PC-3 (cell line): Measurements from ENCODE around the gene CTDSP1. TPM values are rescaled to one million over a fixed set of nuclear protein-coding genes. Genes with fewer than 3 reads are reported as not detected.

Experiments used
- ATAC-seq: fragments of 200-7000 bp; cut with Tn5 transposase; 2 replicates; pipeline ENCODE4 v1.9.1; 2020; ENCODE audit warnings: mild to moderate bottlenecking, moderate library complexity
- BruUV-seq: library from RNA; stranded (reverse); fragments of 400-500 nt; replicated peaks from 2 replicates; lab custom pipeline; 2021; lab: Mats Ljungman, UMichigan
- CTCF ChIA-PET: fragments of 300-600 bp; sonication (Branson Sonifier 250); formaldehyde crosslinking; loops from one replicate; lab custom pipeline; 2022; ENCODE audit warnings: antibody characterized with exemption; lab: Charles Lee
- POLR2A ChIA-PET: fragments of 300-600 bp; sonication (Branson Sonifier 250); formaldehyde crosslinking; loops from one replicate; lab custom pipeline; 2022; ENCODE audit warnings: antibody characterized with exemption; ENCODE audit not compliant: unreplicated experiment; lab: Charles Lee
- DNase-seq: peaks from one replicate; pipeline ENCODE4 v3.0.0-alpha.2; 2015
- H2AFZ ChIP-seq: fragments of 300-600 bp; sonication (generic); 2 replicates; pipeline ENCODE4 v1.6.0; 2016; ENCODE audit warnings: antibody characterized with exemption, low read length
- H3F3A ChIP-seq: fragments of 300-600 bp; sonication (generic); one replicate; pipeline ENCODE4 v1.6.0; 2017; ENCODE audit warnings: antibody characterized with exemption, low read length, control low read depth, mild to moderate bottlenecking; ENCODE audit not compliant: unreplicated experiment
- H3K27ac ChIP-seq: fragments of 300-600 bp; sonication (generic); 2 replicates; pipeline ENCODE4 v1.5.1; 2016; ENCODE audit warnings: mild to moderate bottlenecking, low read length
- H3K27me3 ChIP-seq: fragments of 300-600 bp; sonication (generic); 2 replicates; pipeline ENCODE4 v1.6.1; 2016; ENCODE audit warnings: low read length, mixed read lengths
- H3K36me3 ChIP-seq: fragments of 300-600 bp; sonication (generic); 2 replicates; pipeline ENCODE4 v1.6.1; 2016; ENCODE audit warnings: low read depth, mixed run types, low read length, mixed read lengths
- H3K4me1 ChIP-seq: fragments of 300-600 bp; sonication (generic); 2 replicates; pipeline ENCODE4 v1.5.1; 2016; ENCODE audit warnings: low read length; ENCODE audit not compliant: insufficient read depth
- H3K4me2 ChIP-seq: fragments of 300-600 bp; sonication (generic); 2 replicates; pipeline ENCODE4 v1.6.0; 2016; ENCODE audit warnings: low read length
- H3K4me3 ChIP-seq: fragments of 300-600 bp; sonication (generic); 2 replicates; pipeline ENCODE4 v1.5.1; 2016; ENCODE audit warnings: mild to moderate bottlenecking, low read length, mixed read lengths
- H3K79me2 ChIP-seq: fragments of 300-600 bp; sonication (generic); 2 replicates; pipeline ENCODE4 v1.6.1; 2017; ENCODE audit warnings: low read length, mixed read lengths
- H3K9ac ChIP-seq: fragments of 300-600 bp; sonication (generic); 2 replicates; pipeline ENCODE4 v1.6.0; 2016; ENCODE audit warnings: mild to moderate bottlenecking, low read length
- H3K9me2 ChIP-seq: fragments of 300-600 bp; sonication (generic); replicated peaks from 2 replicates; pipeline ENCODE4 v1.6.1; 2016; ENCODE audit warnings: mixed run types, low read length, mixed read lengths
- H3K9me3 ChIP-seq: fragments of 300-600 bp; sonication (generic); 2 replicates; pipeline ENCODE4 v1.6.1; 2016; ENCODE audit warnings: low read length, mixed read lengths
- H4K20me1 ChIP-seq: fragments of 300-600 bp; sonication (generic); 2 replicates; pipeline ENCODE4 v1.6.1; 2016; ENCODE audit warnings: low read length, mixed read lengths
- CTCF ChIP-seq: fragments of 300-600 bp; sonication (generic); conservative IDR thresholded peaks from 2 replicates; pipeline ENCODE4 v1.5.1; 2017; ENCODE audit warnings: antibody characterized with exemption, low read depth, mild to moderate bottlenecking, low read length
- EZH2 ChIP-seq: fragments of 300-600 bp; sonication (generic); IDR thresholded peaks from one replicate; pipeline ENCODE4 v1.6.1; 2017; ENCODE audit warnings: antibody characterized with exemption, mild to moderate bottlenecking, low read length; ENCODE audit not compliant: unreplicated experiment
- EZH2phosphoT487 ChIP-seq: fragments of 300-600 bp; sonication (generic); IDR thresholded peaks from 2 replicates; pipeline ENCODE4 v1.6.1; 2018; ENCODE audit warnings: mild to moderate bottlenecking, antibody characterized with exemption, low read length, borderline replicate concordance
- intact Hi-C: fragments of 100-400 bp; cut with micrococcal nuclease; formaldehyde crosslinking; loops from 2 replicates; pipeline ENCODE4 v1.9.0; 2023
- total RNA-seq: library from RNA; depleted of rRNA; stranded (reverse); fragments of >200 nt; gene quantifications from 2 replicates; pipeline ENCODE4 v1.2.3, GENCODE V29; 2014

Gene CTDSP1
- total RNA-seq, 1 experiment from 2014 or later: 73.2 TPM

GRCh38 chr2:218435003-218435982 lies 35.6 kb downstream of the CTDSP1 start:
- no peak overlapping the region for H3K27ac ChIP-seq
- no peak overlapping the region for H3K4me3 ChIP-seq
- H2AFZ ChIP-seq: no peak overlapping the region
- TF ChIP-seq CTCF: no peak
- TF ChIP-seq EZH2: no peak
- no peak for TF ChIP-seq EZH2phosphoT487
- ATAC-seq (no peak), DNase-seq (no peak)
- ChIA-PET CTCF (no interaction called here), POLR2A (no interaction called here)
- no peak overlapping the region for H3K9ac ChIP-seq
- no peaks in the 10 kb centered on the region for H3K79me2 ChIP-seq
- H3K4me1 ChIP-seq: no peaks in the 10 kb centered on the region
- BruUV-seq: no TSS peak
- no peaks in the 10 kb centered on the region for H3K9me2 ChIP-seq
- intact Hi-C loops: no loop called here
- no peaks in the 10 kb centered on the region for H3K9me3 ChIP-seq
- no peaks in the 10 kb centered on the region for H4K20me1 ChIP-seq
- H3K4me2 ChIP-seq: no peak overlapping the region
- no peaks in the 10 kb centered on the region for H3K27me3 ChIP-seq
- H3F3A ChIP-seq: no peaks in the 10 kb centered on the region
- no peaks in the 10 kb centered on the region for H3K36me3 ChIP-seq

DNA sequence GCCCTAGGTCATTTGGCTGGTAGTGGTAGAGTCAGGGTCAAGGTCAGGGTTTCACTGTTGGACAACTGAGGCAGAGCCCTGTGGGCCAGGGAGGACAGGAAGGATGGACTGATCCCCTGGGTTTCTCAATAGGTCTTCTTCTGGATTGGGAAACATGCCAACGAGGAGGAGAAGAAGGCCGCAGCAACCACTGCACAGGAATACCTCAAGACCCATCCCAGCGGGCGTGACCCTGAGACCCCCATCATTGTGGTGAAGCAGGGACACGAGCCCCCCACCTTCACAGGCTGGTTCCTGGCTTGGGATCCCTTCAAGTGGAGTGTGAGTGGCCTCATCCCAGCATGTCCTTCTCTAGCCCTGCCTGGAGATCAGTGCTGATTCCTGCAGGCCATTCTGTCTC lies 37.3 kb downstream of the CTDSP1 start:
- H3K9me3 ChIP-seq: no peaks in the 10 kb centered on the region
- ATAC-seq: no peak
- H3K4me3 ChIP-seq: no peak overlapping the region
- H3K27me3 ChIP-seq: no peaks in the 10 kb centered on the region
- no TSS peak for BruUV-seq
- H3F3A ChIP-seq: no peaks in the 10 kb centered on the region
- CTCF ChIA-PET: no interaction called here
- H3K36me3 ChIP-seq: no peaks in the 10 kb centered on the region
- H3K4me2 ChIP-seq: no peak overlapping the region
- H4K20me1 ChIP-seq: no peaks in the 10 kb centered on the region
- TF ChIP-seq CTCF (no peak), EZH2 (no peak), EZH2phosphoT487 (no peak)
- no peak overlapping the region for H2AFZ ChIP-seq
- intact Hi-C loops: no loop called here
- no peaks in the 10 kb centered on the region for H3K4me1 ChIP-seq
- no peaks in the 10 kb centered on the region for H3K9me2 ChIP-seq
- H3K27ac ChIP-seq: no peak overlapping the region
- DNase-seq: no peak
- POLR2A ChIA-PET: no interaction called here
- no peak overlapping the region for H3K9ac ChIP-seq
- no peaks in the 10 kb centered on the region for H3K79me2 ChIP-seq

DNA sequence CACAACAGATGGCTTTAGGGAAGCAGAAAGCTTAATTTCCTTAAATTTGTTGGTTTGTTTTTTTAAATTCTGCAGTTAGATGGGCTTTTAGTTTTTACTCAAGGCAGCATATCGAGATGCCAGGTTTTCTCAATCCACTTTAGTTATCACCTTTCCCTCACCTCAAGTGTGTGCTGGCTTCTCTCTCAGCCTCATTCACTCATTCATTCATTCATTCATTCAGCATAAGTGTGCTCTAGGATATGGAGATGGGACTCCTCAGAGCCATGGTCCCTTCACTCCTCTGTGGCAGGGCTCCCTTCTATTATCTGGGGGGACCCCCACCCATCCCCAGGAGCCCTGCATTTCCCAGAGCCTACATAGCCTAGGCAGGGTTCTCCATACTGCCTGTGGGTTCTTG lies 38.3 kb downstream of the CTDSP1 start:
- H3K27me3 ChIP-seq: no peaks in the 10 kb centered on the region
- no peak overlapping the region for H3K27ac ChIP-seq
- TF ChIP-seq CTCF (no peak), EZH2 (no peak), EZH2phosphoT487 (no peak)
- H4K20me1 ChIP-seq: no peaks in the 10 kb centered on the region
- H3K4me2 ChIP-seq: no peak overlapping the region
- DNase-seq (no peak), ATAC-seq (no peak)
- BruUV-seq: no TSS peak
- no peaks in the 10 kb centered on the region for H3F3A ChIP-seq
- intact Hi-C loops: no loop called here
- no peak overlapping the region for H3K4me3 ChIP-seq
- no peak overlapping the region for H3K9ac ChIP-seq
- no peaks in the 10 kb centered on the region for H3K36me3 ChIP-seq
- no peak overlapping the region for H2AFZ ChIP-seq
- ChIA-PET POLR2A (no interaction called here), CTCF (no interaction called here)
- no peaks in the 10 kb centered on the region for H3K9me3 ChIP-seq
- H3K9me2 ChIP-seq: no peaks in the 10 kb centered on the region
- no peaks in the 10 kb centered on the region for H3K4me1 ChIP-seq
- H3K79me2 ChIP-seq: no peaks in the 10 kb centered on the region
